ENCODE results near the gene LRRK2. TPM values are rescaled to one million over a fixed set of nuclear protein-coding genes. Genes with fewer than 3 reads are reported as not detected.

LRRK2 gene
- total and polyA plus RNA-seq, 2 of the 13 experiments (the other 11 are each of a cell fraction or from before 2014, with no cell fraction given), result not detected

DNA sequence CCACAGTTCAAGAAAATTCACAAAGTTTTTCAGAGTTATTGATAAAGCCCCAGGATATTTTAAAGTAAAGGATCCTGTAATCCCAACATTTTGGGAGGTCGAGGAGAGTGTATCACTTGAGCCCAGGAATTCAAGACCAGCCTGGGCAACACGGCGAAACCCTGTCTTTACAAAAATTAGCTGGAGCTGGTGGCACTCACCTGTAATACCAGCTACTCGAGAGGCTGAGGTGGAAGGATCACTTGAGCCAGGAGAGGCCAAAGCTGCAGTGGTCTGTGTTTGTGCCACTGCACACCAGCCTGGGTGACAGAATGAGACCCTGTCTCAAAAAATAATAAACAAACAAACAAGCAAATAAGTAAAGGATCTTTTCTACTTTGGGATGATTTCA lies 39.5 kb upstream of the LRRK2 start (continued):
- TF ChIP-seq PRDM10 (CRISPR knock-in tag; IDR thresholded peaks at IDR 0.05; ENCODE audit: low read depth), result no peak
- TF ChIP-seq, protein P1, sequence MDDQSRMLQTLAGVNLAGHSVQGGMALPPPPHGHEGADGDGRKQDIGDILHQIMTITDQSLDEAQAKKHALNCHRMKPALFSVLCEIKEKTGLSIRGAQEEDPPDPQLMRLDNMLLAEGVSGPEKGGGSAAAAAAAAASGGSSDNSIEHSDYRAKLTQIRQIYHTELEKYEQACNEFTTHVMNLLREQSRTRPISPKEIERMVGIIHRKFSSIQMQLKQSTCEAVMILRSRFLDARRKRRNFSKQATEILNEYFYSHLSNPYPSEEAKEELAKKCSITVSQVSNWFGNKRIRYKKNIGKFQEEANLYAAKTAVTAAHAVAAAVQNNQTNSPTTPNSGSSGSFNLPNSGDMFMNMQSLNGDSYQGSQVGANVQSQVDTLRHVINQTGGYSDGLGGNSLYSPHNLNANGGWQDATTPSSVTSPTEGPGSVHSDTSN (CRISPR knock-in tag; IDR thresholded peaks at IDR 0.05; ENCODE audit: borderline replicate concordance), result no peak
- TF ChIP-seq, protein P2, sequence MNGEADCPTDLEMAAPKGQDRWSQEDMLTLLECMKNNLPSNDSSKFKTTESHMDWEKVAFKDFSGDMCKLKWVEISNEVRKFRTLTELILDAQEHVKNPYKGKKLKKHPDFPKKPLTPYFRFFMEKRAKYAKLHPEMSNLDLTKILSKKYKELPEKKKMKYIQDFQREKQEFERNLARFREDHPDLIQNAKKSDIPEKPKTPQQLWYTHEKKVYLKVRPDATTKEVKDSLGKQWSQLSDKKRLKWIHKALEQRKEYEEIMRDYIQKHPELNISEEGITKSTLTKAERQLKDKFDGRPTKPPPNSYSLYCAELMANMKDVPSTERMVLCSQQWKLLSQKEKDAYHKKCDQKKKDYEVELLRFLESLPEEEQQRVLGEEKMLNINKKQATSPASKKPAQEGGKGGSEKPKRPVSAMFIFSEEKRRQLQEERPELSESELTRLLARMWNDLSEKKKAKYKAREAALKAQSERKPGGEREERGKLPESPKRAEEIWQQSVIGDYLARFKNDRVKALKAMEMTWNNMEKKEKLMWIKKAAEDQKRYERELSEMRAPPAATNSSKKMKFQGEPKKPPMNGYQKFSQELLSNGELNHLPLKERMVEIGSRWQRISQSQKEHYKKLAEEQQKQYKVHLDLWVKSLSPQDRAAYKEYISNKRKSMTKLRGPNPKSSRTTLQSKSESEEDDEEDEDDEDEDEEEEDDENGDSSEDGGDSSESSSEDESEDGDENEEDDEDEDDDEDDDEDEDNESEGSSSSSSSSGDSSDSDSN (CRISPR knock-in tag; IDR thresholded peaks at IDR 0.05), result no peak
